SK-N-SH (cell line): ENCODE results near the gene FGF22. TPM values are rescaled to one million over a fixed set of nuclear protein-coding genes. Genes with fewer than 3 reads are reported as not detected.

Source experiments
- CTCF ChIA-PET: fragments of 300-600, 350-600 bp; formaldehyde crosslinking; extraction: SDS; loops from one replicate; lab custom pipeline; 2021; lab: Yijun Ruan, JAX
- POLR2A ChIA-PET: fragments of 350-600 bp; sonication (Branson Sonifier 250); formaldehyde crosslinking; extraction: SDS; loops from one replicate; lab custom pipeline; 2020; ENCODE audit warnings: antibody characterized with exemption, inconsistent platforms; lab: Yijun Ruan, JAX
- DNase-seq: peaks from one replicate; pipeline ENCODE4 v3.0.0; 2012
- H2AFZ ChIP-seq: fragments of 200-600 bp; sonication (generic); 2 replicates; pipeline ENCODE4 v1.8.1; 2016; ENCODE audit warnings: antibody characterized with exemption, mild to moderate bottlenecking, low read depth
- H3F3A ChIP-seq: fragments of 200-600 bp; sonication (generic); replicated peaks from 2 replicates; pipeline ENCODE3; 2016; ENCODE audit warnings: antibody characterized with exemption, mild to moderate bottlenecking; ENCODE audit not compliant: insufficient read depth
- H3K27ac ChIP-seq, 2 experiments: fragments of 200-500 bp in 1 of 2; fragments of 200-600 bp in 1 of 2; sonication (Bioruptor generic) in 1 of 2; sonication (generic), shearing (Covaris generic) in 1 of 2; 2 replicates each; pipeline versions ENCODE4 v1.5.1 to v1.6.1; 2014 to 2016; ENCODE audit warnings: low read depth in 2 of 2, inconsistent platforms in 1 of 2, low read length in 1 of 2, mild to moderate bottlenecking in 1 of 2, mixed read lengths in 1 of 2
- H3K27me3 ChIP-seq: fragments of 200-600 bp; sonication (generic), shearing (Covaris generic); 2 replicates; pipeline ENCODE4 v1.6.1; 2016; ENCODE audit warnings: mixed run types; ENCODE audit not compliant: insufficient read depth
- H3K36me3 ChIP-seq, 2 experiments: fragments of 200-500 bp in 1 of 2; fragments of 200-600 bp in 1 of 2; sonication (Bioruptor generic) in 1 of 2; sonication (generic) in 1 of 2; replicated peaks in 1 of 2; 2 replicates each; pipeline versions ENCODE3 to v1.5.1; 2014 to 2016; ENCODE audit warnings: low read length in 1 of 2, mild to moderate bottlenecking in 1 of 2; ENCODE audit not compliant: insufficient read depth in 2 of 2, control insufficient read depth in 1 of 2
- H3K4me1 ChIP-seq, 2 experiments: fragments of 200-500 bp in 1 of 2; fragments of 200-600 bp in 1 of 2; sonication (Bioruptor generic) in 1 of 2; sonication (generic), shearing (Covaris generic) in 1 of 2; 2 replicates each; pipeline versions ENCODE4 v1.5.1 to v1.6.1; 2014 to 2016; ENCODE audit warnings: low read depth in 1 of 2, low read length in 1 of 2, mixed run types in 1 of 2; ENCODE audit not compliant: insufficient read depth in 2 of 2, control insufficient read depth in 1 of 2
- H3K4me2 ChIP-seq: fragments of 200-600 bp; sonication (generic), shearing (Covaris generic); 2 replicates; pipeline ENCODE4 v1.6.1; 2017; ENCODE audit warnings: mixed run types
- H3K4me3 ChIP-seq, 2 experiments: fragments of 200-500 bp in 1 of 2; fragments of 200-600 bp in 1 of 2; sonication (Bioruptor generic) in 1 of 2; sonication (generic), shearing (Covaris generic) in 1 of 2; 2 replicates each; pipeline versions ENCODE4 v1.5.1 to v1.8.1; 2014 to 2016; ENCODE audit warnings: low read depth in 2 of 2, inconsistent platforms in 1 of 2, low read length in 1 of 2, mild to moderate bottlenecking in 1 of 2, mixed read lengths in 1 of 2, moderate library complexity in 1 of 2
- H3K79me2 ChIP-seq: fragments of 200-600 bp; sonication (generic); 2 replicates; pipeline ENCODE4 v1.8.1; 2017; ENCODE audit warnings: mild to moderate bottlenecking; ENCODE audit not compliant: insufficient read depth
- H3K9ac ChIP-seq: fragments of 200-600 bp; sonication (generic); 2 replicates; pipeline ENCODE4 v1.6.1; 2017; ENCODE audit warnings: mixed run types
- H3K9me2 ChIP-seq: fragments of 200-600 bp; sonication (generic); 2 replicates; pipeline ENCODE4 v1.6.1; 2017; ENCODE audit warnings: mixed run types
- H3K9me3 ChIP-seq: fragments of 200-600 bp; sonication (generic); 2 replicates; pipeline ENCODE4 v1.6.1; 2017; ENCODE audit warnings: mixed run types, mild to moderate bottlenecking, moderate library complexity
- H4K20me1 ChIP-seq: fragments of 200-600 bp; sonication (generic); 2 replicates; pipeline ENCODE4 v1.6.1; 2017; ENCODE audit warnings: mild to moderate bottlenecking, mixed run types; ENCODE audit not compliant: insufficient read depth
- FOSL2 ChIP-seq: IDR thresholded peaks from 2 replicates; pipeline ENCODE4 v1.4.0; 2012; ENCODE audit warnings: low read depth, mild to moderate bottlenecking, moderate library complexity, borderline replicate concordance
- GATA2 ChIP-seq: sonication (generic); formaldehyde crosslinking; IDR thresholded peaks from 2 replicates; pipeline ENCODE4 v1.5.0; 2020; ENCODE audit warnings: mild to moderate bottlenecking, missing genetic modification reagents
- JUND ChIP-seq: IDR thresholded peaks from 2 replicates; pipeline ENCODE4 v1.4.0; 2012
- MAX ChIP-seq: IDR thresholded peaks from 2 replicates; pipeline ENCODE4 v1.4.0; 2012; ENCODE audit warnings: low read depth
- MEF2A ChIP-seq: IDR thresholded peaks from 2 replicates; pipeline ENCODE4 v1.4.0; 2012; ENCODE audit warnings: low read depth, borderline replicate concordance
- MXI1 ChIP-seq: IDR thresholded peaks from 2 replicates; pipeline ENCODE4 v1.6.1; 2012; ENCODE audit warnings: mild to moderate bottlenecking, low read depth, low read length, improper control_type of control experiment
- NRF1 ChIP-seq: IDR thresholded peaks from 2 replicates; pipeline ENCODE4 v1.6.1; 2012; ENCODE audit warnings: low read depth, mild to moderate bottlenecking, low read length
- PBX3 ChIP-seq: IDR thresholded peaks from 2 replicates; pipeline ENCODE4; 2012
- RCOR1 ChIP-seq: fragments of 150-350 bp; IDR thresholded peaks from 2 replicates; pipeline ENCODE4 v1.6.1; 2017; ENCODE audit warnings: antibody characterized with exemption, low read length
- WGBS: methylation state at CpG from one replicate; pipeline ENCODE4 v1.1.6; 2017; ENCODE audit warnings: low lambda C conversion rate; 5-methylcytosine and 5-hydroxymethylcytosine counted together
- polyA plus RNA-seq, 3 experiments: library from polyadenylated mRNA; depleted of rRNA; stranded (reverse); fragments of >200 nt; gene quantifications; 2 replicates each; pipeline ENCODE4 v1.2.3, GENCODE V29; 2012

FGF22 gene
- polyA plus RNA-seq, 1 of the 3 experiments (the other 2 are of a cell fraction) = 0.62 TPM

GRCh38 chr19:611481-611868 is 28.2 kb upstream of the FGF22 start:
- H3K36me3 ChIP-seq = peaks cover 0 to 10% of the 10 kb centered on the region in 2 experiments
- TF ChIP-seq FOSL2 (peak; percentile 11; the same call in 1 of the 2 replicates), RCOR1 (no peak)
- TF ChIP-seq, all 33 proteins: peak for 1
- H3K9ac ChIP-seq = no peak overlapping the region; the same call in 1 of the 2 replicates
- no peaks in the 10 kb centered on the region for H3K9me2 ChIP-seq
- CTCF ChIA-PET = interaction anchor here (1.4 to 2.4 kb wide), 2 partner anchors 17 to 27 kb away, joined by 4 to 8 read pairs; no protein-coding TSS in a partner anchor
- POLR2A ChIA-PET = interaction anchor here (0.8 kb wide), 1 partner anchor 11 kb away, joined by 3 read pairs; no protein-coding TSS in a partner anchor
- peaks cover 22% of the 10 kb centered on the region for H3F3A ChIP-seq
- no peaks in the 10 kb centered on the region for H3K79me2 ChIP-seq
- H3K9me3 ChIP-seq = no peaks in the 10 kb centered on the region
- H3K4me3 ChIP-seq = no peak overlapping the region
- no peaks in the 10 kb centered on the region for H3K27me3 ChIP-seq
- 45% methylated on average over 10 of the region's 13 CpGs for WGBS
- H2AFZ ChIP-seq = no peak overlapping the region
- DNase-seq = no peak
- H3K4me1 ChIP-seq = peaks cover 5 to 33% of the 10 kb centered on the region in 2 experiments; a peak in 3 of 4 replicates
- no peaks in the 10 kb centered on the region for H4K20me1 ChIP-seq
- H3K27ac ChIP-seq = peak overlapping the region; percentile 78 to 81
- peak overlapping the region; percentile 40 for H3K4me2 ChIP-seq

- H3K27ac ChIP-seq = no peak overlapping the region
- H3K9ac ChIP-seq = no peak overlapping the region
- H3K9me3 ChIP-seq = no peaks in the 10 kb centered on the region
- no peaks in the 10 kb centered on the region for H3K27me3 ChIP-seq
- H3K36me3 ChIP-seq = peaks cover 0 to 15% of the 10 kb centered on the region in 2 experiments
- 94% methylated on average over 28 of the region's 33 CpGs for WGBS
- CTCF ChIA-PET = interaction anchor here (0.8 to 2.4 kb wide), 3 partner anchors 16 to 28 kb away, joined by 4 to 8 read pairs (median 4); no protein-coding TSS in a partner anchor
- H4K20me1 ChIP-seq = no peaks in the 10 kb centered on the region
- H3K4me2 ChIP-seq = no peak overlapping the region
- no peak overlapping the region for H3K4me3 ChIP-seq
- H3K79me2 ChIP-seq = no peaks in the 10 kb centered on the region
- peaks cover 19% of the 10 kb centered on the region for H3F3A ChIP-seq
- DNase-seq = no peak
- H3K4me1 ChIP-seq = peaks cover 5 to 33% of the 10 kb centered on the region in 2 experiments; a peak in 3 of 4 replicates
- TF ChIP-seq GATA2 (CRISPR knock-in tag) (no peak), MAX (no peak), NRF1 (no peak), MXI1 (no peak), MEF2A (no peak)
- H3K9me2 ChIP-seq = no peaks in the 10 kb centered on the region
- no peak overlapping the region for H2AFZ ChIP-seq
- POLR2A ChIA-PET = no interaction called here
These were observed 26.7 kb upstream of the FGF22 start for GRCh38 chr19:612941-613340.

- Histone ChIP-seq H3K27me3 (no peaks in the 10 kb centered on the region), H3K4me1 (peaks cover 5 to 25% of the 10 kb centered on the region in 2 experiments; a peak in 3 of 4 replicates), H3K4me3 (no peak overlapping the region), H3K9me3 (no peaks in the 10 kb centered on the region), H2AFZ (no peak overlapping the region), H3K9ac (no peak overlapping the region), H3F3A (peaks cover 19% of the 10 kb centered on the region), H3K79me2 (no peaks in the 10 kb centered on the region), H4K20me1 (no peaks in the 10 kb centered on the region), H3K36me3 (peaks cover 0 to 25% of the 10 kb centered on the region in 2 experiments), H3K27ac (no peak overlapping the region), H3K4me2 (no peak overlapping the region), H3K9me2 (no peaks in the 10 kb centered on the region)
- DNase-seq = peak; percentile 53
- TF ChIP-seq NRF1 = no peak
- no peak for TF ChIP-seq PBX3
- TF ChIP-seq JUND = no peak
- TF ChIP-seq GATA2 (CRISPR knock-in tag) = no peak
- ChIA-PET POLR2A (no interaction called here), CTCF (no interaction called here)
- 90% methylated on average over 28 of the region's 54 CpGs for WGBS
These were observed 25.7 kb upstream of the FGF22 start for GRCh38 chr19:613732-614567.
